Dedifferentiated amniotic fluid mesenchymal stem cell (primary cell): ENCODE results near the gene POU2F1.

ENCODE experiments used
- DNase-seq: peaks from one replicate; pipeline ENCODE4 v3.0.0-alpha.2; 2016; ENCODE audit errors: extremely low spot score

Gene POU2F1

DNA sequence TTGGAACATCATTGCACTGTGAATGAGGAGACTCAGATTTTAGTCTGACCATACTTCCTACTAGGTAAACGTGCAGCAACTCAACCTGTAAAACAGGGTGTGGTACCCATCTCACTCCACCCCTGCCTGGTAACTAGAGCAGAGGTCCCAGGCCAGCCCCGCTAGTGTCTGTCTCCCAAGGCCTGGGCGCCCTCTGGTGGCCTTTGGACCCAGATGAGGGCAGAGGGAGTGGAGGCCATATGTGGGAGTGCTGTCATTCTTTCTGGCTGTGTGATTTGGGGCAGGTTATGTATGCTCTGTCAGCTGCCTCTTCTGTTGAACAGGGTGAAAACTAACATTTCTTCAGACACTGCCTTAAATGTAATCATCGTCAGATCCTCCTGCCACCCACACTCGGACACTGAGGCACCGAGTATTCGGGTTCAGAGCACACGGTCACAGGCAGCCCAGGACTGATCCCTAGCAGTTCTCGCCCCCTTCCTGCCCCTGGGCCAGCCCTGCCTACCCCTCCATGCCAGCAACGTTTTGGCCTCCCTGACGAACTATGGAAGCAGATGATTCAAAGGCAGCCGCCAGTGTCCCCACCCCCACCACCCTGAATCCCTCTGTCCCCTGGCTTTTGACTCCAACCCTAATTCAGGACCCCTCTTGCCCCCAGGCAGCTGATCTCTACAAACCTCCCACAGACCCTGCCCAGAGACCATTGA, 221.6 kb downstream of the POU2F1 start:
- DNase-seq, result peak; percentile 65

DNA sequence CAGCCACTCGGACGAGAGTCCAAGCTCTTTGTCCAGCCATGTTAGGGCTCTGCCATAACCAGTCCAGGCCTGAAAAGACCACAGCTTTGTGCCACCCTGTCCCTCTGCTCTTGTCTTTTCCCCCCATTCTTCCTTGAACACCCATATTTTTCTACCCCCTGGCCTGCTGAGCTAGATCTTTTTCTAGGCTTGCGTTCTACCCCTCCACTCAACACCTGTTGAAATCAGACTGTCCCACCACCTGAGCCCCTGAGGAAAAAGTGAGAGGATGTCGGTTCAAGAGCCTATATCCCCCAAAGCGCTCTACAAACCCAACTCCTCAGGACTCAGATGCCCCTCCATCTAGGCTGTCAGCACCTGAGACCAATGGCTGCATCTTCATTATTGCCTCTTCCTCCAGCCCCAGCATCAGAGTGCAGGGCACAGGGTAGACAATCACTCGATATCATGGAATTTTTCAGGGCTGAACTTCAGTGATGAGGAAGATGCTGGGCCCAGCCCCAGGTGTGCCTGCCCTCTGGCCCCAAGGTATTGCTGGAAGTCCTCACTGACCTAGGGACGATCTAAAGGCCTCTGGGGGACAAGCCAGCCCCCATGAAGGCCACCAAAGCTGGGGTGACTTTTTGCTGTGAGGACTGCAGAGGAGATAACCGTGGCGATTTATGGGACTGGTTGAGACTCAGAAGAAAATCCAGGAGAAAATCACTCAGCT, 222.3 kb downstream of the POU2F1 start:
- no peak for DNase-seq

DNA sequence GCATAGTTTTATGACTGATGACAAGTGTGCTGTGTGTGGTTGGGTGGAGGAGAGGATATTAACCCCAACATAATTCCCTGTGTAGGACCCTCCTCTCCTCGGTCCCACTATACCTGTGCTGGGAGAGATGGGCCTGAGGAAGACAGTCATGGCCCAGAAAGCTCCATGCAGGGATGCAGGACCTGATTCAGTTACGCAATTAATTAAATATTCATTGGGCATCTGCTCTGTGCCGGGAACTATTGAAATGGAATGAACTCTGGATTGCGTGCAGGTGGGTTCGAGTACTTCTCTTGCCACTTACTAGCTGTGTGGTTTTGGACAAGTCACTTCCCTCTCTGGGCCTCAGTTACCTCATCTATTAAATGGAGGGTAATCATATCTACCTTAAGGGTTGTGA, 223.1 kb downstream of the POU2F1 start:
- no peak for DNase-seq

DNA sequence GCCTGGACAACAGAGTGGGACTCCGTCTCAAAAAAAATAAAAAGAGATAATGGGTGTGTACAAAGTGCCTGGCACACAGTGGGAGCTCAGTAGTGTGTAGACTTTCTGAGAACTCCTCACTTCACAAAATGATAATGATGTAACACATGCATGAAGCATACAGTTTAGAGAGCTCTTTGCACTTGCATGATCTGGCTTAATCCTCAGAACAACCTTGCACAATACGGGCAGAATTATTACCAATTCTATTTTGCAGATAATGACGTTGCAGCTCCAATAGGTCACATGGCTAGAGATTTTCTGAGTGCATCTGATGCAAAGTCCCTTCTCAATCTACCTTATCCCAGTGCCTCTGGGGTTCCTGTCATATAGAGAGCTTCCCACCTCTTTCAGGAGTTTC, 226.3 kb downstream of the POU2F1 start:
- no peak for DNase-seq

DNA sequence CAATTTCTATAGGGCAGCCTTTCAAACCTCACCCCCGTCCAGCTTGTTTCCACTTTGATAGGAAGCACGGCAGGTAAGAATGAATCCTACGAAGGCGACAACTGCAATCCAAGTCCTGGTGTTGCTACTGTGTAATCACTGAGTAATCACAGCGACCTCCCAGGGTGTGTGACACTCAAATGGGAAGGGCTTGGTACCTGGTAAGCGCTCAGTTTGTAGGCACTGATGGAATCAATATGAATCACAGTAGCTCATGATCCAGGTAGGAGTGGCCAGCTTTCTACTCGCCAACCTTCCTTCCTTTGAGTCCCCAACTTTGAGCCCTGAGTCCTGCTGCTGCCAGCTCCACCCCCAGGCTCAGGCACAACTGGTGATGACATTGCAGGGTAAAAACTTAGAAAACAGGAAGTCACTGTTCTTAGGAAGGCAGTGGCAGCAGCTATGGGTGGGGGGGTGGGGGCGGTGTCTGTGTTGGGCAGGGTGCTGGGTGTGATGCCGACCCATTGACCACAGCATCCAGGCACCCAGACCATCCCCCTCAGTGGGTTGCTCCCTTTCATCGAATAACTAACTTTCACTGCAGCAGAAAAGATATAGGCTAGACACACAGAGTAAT, 226.9 kb downstream of the POU2F1 start:
- DNase-seq, result no peak

DNA sequence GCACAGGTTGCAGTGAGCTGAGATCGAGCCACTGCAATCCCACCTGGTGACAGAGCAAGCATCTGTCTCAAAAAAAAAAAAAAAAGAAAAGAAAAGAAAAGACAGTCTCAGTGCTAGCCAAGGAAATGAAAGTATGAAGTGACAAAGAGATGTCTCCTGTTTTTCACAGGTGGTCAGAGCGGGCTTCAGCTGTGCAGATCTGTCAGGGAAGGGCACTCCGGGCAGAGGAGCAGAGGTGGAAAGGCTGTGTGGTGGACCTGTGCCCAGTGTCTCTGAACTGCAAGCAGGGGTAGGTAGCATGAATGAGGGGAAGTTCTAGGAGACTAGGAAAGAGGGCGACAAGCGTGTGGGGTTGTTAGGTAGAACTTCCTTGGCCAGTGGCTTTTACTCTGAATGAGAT, 230.2 kb downstream of the POU2F1 start:
- no peak for DNase-seq

DNA sequence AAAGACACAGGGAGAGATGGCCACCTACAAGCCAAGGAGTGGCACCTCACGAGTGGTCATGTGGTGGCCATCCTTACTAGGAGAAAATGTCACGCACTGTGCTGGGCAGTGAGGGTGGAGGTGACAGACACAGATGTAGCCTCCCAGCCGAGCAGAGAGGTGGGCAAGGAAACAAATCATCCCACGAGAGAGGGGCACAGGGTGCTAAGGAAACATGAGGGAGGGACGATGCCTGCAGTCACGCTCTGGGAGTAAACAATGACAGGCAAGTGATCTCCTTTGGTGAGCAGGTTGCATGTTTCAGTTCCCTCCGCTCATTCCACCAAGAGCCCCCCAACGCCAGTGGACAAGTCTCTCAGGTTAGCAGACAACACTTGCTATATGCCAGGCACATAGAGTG, 231.8 kb downstream of the POU2F1 start:
- no peak for DNase-seq

DNA sequence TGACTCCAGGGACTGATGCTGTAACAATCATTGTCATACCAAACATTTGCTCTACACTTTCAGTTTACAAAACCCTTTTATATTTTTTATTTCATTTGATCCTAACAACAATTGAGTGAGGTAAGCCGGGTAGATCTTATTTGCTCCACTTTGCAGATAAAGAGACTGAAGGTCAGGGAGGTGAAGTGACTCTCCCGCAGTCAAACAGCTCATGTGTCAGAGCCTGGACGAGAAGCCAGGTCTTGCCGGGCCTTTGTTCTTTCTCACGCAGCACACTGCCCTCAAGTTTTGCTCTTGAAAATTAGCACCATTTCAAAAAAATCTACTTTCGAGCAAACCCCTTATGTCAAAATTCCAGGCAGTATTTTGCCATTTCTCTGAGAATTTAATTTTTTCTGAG, 232.4 kb downstream of the POU2F1 start:
- no peak for DNase-seq

DNA sequence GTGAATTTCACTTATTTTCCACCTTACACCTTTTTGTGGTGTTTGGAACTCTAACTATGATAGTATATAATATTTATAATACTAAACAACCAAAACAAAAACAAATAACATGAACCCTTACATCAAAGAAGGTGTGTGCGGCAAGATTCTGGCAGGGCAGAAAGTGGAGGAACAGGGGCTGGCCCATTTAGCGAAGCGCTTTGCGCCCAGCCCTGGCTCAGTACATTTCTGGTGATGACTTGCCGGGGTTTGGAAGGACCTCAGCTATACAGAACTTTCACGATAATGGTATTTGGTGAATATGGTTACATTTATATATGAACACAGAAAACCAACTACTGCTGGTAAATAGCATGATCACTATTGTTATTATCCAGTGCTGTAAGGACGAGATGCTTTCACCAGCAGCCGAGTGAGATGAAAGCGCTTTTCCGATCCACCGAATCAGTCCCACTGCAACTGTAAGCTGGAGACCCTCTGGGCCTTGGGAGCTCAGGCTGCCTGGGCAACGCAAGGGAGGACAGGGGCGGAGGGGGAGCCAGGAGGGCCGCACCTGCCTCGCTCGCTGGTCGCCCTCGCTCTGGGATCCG, 233.7 kb downstream of the POU2F1 start:
- DNase-seq, result no peak

DNA sequence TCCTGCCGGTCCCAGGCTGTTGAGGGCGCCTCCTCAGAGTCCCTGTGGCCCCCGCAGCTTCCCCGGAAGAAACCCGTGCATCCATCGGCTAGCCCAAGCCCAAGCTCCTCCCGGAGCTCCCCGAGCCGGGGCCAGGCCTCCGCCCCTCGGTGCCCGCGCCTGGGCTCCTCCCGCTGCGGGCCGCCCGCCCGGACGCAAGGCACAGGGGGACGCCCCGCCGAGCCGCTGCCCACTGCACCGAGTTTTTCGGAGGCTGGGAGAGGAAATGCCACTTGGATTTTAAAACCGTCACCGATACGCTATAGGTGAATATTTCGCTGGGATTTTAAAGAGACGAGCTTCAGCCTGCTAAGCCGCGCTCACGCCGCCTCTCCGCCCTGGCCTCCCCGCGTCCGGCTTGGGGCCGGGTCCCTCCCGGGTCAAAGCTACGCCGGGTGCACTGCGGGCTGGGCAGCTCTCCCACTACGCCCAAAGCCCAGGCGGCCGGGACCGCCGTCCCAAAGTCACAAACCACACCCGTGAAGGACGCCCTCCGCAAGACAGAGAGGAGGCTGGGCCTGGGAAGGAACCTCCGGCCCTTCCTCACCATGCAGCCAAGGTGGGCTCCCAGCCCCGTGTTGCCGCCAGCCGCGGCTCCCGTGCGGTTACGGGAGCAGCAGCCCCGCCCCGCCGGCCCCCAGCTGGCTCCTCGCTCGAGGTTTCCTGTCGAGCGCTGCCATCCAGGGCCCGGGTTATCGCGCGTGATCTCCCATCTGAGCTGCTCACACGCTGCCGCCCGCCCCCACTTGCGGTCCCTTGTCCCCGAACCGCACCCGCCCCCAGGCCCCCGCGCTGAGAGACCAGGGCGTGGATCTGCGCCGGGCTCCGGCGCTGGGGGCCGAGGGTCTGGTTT, 234.5 kb downstream of the POU2F1 start:
- DNase-seq, result no peak

DNA sequence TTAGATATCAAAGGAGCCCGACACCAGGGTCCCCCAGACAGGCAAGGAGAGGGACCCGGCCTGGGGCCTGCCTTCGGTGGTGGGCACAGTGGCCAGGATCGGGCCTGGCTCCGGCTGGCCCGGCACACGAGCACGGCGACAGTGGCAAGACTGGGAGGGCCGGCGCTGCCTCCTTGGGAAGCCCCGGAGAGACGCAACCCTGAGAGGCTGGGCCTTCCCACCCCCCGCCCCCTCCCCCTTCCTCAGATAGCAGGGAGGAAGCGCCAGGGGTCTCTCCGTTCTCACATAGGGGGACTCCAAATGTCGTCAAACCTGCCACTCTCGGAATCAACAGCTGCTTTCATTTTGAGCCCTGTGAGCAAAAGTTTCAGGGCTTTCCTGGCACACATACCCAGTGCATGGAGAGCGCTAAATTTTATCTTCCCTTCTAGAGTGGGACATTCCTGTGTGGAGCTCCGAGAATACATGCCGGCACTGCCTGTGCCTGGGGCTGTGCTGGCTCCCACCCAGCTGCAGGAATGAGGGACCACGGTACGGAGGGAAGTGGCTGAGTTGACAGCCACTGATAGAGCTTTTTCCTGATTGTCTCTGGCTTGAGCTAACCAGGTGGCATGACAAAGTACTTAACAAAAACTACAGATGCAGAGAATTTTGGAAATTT, 235.2 kb downstream of the POU2F1 start:
- no peak for DNase-seq

DNA sequence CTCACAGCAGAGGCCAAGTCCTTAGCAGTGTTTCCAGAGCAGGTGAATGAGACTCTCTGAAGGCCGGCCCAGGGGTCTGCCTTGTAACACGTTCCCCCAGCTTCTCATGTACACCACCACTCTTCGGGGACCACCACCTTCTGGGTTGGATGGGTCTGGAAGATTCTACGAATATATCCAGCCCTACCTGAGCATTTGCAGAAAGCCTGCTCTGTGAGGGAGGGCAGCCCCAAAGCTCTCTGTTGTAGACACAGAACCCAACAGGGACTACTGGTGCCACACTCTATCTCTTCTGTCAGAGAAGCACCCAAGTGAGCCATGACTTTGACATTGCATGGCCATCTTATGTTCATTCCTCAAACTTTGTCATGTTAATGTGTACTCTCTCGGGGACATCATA, 235.8 kb downstream of the POU2F1 start:
- DNase-seq, result no peak

DNA sequence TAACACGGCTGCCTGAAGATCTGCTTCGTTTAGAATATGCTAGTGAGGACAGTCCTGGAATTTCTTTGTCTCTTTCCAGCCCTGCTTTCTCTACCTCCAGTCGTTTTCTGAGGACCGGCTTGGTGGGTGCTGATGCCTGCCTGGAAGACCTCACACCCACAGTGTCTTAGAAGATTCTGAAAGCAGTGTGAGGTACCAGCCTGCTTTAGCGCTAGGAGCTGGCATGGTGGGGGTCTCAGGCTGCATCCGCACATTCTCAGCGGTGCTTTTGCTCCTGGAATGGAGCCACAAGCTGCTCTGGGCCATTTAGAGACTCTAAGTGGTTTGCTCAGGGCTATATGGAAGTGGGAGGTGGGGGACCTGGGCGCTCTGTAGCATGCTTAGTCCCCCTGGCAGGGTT, 236.2 kb downstream of the POU2F1 start:
- no peak for DNase-seq

DNA sequence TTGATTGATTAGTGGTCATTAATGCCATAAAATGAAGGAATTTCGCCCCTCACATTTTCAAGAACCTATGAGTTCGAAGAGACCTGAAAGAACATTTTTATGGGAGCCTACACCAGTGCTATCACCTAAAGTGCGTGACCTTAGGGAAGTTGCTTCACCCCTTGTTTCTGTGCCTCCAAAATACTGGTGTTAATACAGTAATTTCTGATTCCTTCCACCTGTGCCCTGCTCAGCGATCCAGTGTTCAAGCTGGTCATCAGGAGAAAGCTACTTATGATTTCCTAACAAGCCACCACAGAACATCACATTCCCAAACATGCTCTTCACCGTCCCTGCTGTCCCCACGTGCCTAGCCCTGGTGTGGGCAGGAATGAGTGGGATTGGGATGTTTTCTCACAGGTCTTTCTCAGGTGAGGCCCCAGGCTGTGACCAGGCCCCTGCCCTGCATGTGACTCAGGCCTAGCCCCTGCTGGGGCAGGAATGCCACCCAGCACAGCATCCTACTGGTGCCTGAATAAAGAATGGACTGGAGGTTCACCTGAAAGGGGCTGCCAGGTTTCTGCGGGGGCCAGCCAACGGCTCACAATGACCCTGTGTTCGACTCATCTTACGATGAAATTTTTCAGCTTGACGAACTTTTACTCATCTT, 237.4 kb downstream of the POU2F1 start:
- no peak for DNase-seq

DNA sequence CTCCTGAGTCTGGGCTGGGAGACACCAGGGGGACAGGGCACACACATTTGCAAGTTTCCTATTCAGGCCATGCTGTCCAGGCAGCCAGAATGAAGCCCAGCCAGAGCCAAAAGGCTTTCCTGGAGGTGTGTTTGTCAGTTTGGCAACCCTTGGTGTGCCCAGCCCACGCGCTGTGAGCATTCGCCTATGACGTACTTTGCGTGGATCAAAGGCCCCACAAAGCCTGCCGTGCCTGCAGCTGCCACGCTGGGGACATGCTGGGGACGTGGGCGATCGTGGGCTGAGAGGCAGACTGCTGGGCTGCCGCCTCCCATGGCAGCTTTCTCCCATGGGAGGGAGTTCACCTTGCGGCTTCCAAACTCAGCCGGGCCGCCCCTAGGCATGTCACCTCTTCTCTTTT, 240.2 kb downstream of the POU2F1 start:
- no peak for DNase-seq

DNA sequence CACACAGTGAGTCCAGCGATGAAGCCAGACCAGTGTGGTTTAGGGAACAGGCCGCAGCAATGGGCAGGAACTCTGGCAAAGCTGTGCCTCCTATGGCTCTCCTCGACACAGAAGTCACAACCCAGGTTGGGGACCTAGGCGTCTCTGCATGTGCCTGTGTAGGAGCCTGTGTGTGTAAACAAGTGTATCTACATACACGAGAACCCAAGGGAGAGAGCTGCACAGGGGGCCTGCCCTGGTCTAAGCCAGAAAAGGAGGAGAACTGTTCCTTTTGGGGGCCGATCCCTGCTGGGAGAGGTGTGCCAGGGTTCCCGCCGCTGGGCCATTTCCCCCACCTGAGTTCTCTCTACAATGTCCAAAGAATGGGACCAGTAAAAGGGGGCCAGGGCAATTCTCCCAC, 241.7 kb downstream of the POU2F1 start:
- no peak for DNase-seq

DNA sequence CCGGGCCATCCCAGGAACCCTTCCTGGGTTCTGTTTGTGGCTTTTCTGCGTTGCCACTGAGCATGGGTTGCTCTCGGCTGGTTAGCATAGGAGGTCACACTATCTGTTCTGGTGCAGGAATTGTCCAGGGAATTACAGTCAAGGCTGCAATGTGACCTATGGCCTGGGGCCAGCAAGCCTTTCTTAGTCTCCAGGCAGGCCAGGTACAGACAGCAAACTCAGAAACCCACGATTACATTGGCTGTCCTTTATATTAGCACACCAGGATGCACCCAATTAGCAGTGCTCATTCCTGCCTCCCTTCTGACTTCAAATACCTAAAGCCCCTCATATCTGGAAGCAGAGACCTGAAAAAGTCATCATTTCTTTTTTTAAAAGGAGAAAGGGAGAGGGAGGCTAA, 242.4 kb downstream of the POU2F1 start:
- DNase-seq, result no peak

DNA sequence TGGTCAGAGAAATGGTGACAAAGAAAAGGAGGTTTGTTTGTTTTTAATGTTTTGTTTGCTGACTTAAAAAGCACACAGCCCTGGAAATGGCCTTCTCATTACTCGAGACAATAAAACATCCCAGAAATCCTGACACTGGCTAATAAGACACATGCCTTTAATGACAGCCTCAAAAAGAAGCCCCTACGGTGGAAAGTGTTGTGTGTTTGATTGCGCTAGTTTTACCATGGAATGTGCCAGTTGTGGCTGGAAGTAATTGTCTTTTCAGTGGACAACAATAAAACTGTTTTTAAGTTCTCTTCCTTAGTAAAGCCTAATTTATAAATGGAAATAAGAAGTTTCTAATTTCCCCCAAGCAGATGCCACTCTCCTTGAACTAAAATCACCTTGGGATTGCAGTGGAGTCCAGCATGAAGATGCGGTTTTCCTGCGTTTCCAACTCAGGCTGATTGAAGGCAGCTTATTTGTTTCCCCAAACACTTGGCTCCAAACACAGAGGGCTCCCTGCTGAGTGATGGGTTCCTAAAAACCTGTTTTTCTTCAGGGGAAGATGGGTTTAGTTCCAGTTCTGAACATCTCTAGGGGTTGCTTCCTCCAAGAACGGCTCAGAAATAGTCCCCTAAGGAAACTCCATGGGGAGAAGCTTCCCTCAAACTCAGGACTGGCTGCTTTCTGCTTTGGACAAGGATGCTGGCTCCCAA, 243.3 kb downstream of the POU2F1 start:
- no peak for DNase-seq

DNA sequence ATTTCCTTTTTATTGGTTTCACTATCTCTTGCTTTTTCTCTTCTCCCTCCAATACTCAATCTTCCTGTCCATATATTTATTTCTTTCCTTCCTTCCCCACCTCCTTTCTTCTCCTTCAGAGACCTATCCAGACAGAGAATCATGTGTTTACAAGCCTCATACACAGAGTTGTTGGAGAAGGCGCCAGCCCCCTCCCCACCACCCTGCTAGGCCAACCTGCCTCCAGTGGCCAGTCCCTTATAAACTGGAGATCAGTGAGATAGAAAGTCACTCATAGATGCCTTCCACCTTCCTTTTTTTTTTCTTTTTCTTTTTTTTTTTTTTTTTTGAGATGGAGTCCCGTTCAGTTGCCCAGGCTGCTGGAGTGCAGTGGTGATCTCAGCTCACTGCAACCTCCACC, 244.3 kb downstream of the POU2F1 start:
- no peak for DNase-seq

DNA sequence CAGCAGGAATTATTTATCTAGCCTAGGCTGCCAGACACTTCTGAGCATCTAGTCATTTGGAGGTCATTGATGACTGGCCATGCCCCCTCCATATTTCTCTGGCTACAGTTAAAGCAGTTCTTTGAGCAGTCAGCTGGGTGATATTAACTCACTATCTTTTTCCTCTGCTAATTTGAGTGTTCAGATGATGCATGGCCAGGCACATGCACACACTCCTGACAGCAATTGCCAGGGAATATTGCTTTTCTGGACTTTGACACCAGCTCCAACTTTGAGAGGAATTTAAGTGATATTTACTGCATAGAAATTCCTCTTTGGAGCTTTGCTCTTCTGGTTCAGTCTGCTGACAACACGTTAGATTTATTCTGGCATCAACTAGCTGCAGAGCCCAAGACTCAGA, 245.1 kb downstream of the POU2F1 start:
- no peak for DNase-seq
